Urinary bladder (tissue), 4 donors: ENCODE data around the gene PRKG1. TPM values are rescaled to one million over a fixed set of nuclear protein-coding genes. Genes with fewer than 3 reads are reported as not detected.
"Not testable (repeated sequence)": the region's sequence is repeated elsewhere in the genome, so short reads cannot be mapped to it uniquely, and the experiment has no call there.

Experiments used
- DNase-seq: peaks from one replicate; pipeline ENCODE4 v3.0.0-alpha.2; 2015; ENCODE audit errors: extremely low spot score
- H3K27ac ChIP-seq: one replicate; pipeline ENCODE4 v1.5.1; 2013; ENCODE audit warnings: low read depth, mild to moderate bottlenecking, moderate library complexity
- H3K36me3 ChIP-seq: one replicate; pipeline ENCODE4 v1.6.1; 2013; ENCODE audit warnings: mild to moderate bottlenecking, moderate library complexity; ENCODE audit not compliant: insufficient read depth
- H3K4me1 ChIP-seq: one replicate; pipeline ENCODE4 v1.6.1; 2013; ENCODE audit warnings: mild to moderate bottlenecking, moderate library complexity; ENCODE audit not compliant: insufficient read depth
- H3K4me3 ChIP-seq: one replicate; pipeline ENCODE4 v1.5.1; 2013; ENCODE audit warnings: low read depth, low read length
- WGBS: extraction: QIAGEN DNeasy Blood & Tissue Kit; methylation state at CpG from one replicate; pipeline ENCODE4 v1.1.7; 2013; 5-methylcytosine and 5-hydroxymethylcytosine counted together
- polyA plus RNA-seq: library from polyadenylated mRNA; stranded (reverse); fragments of 200-250 nt; gene quantifications from one replicate; pipeline ENCODE4 v1.2.3, GENCODE V29; 2013
- total RNA-seq: library from RNA; depleted of rRNA; stranded (reverse); fragments of >200 nt; gene quantifications from one replicate; pipeline ENCODE4 v1.2.3, GENCODE V29; 2014
- donor health status: healthy with polysubstance abuse.
- donor health status: healthy.

The PRKG1 gene
- total and polyA plus RNA-seq, 2 donors: 17.1 to 126 TPM

- 57% methylated on average over 4 of the region's 4 CpGs for WGBS
- DNase-seq: no peak
- Histone ChIP-seq H3K4me3 (no peak overlapping the region), H3K36me3 (no peaks in the 10 kb centered on the region), H3K27ac (no peak overlapping the region), H3K4me1 (no peaks in the 10 kb centered on the region)
These were observed 456.3 kb downstream of the PRKG1 start for GRCh38 chr10:51530541-51530940.

- WGBS: 96% methylated on average over 4 of the region's 4 CpGs
These were observed 457.8 kb downstream of the PRKG1 start for GRCh38 chr10:51532044-51532443.

DNA sequence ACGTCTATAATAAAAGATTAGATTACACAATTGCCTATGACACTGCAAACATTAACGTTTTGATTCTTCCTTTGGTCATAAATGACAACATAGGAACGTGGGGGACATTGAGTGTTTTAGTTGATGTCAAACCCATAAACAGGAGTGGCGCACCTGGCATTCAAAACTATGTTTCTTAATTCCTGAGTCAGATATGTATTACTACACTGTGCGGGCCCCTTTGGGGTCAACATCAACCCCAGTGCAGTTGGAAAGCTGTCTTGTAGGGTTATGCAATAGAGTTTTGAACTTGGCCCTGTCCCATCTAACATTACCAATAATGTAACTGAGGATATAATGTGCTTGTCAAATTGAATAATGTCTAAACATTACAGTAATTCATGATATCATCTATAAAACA is 468.6 kb downstream of the PRKG1 start:
- H3K4me1 ChIP-seq: no peaks in the 10 kb centered on the region
- no peak overlapping the region for H3K4me3 ChIP-seq
- no peak for DNase-seq
- no peaks in the 10 kb centered on the region for H3K36me3 ChIP-seq
- WGBS: 82% methylated on average over 5 of the region's 5 CpGs
- H3K27ac ChIP-seq: no peak overlapping the region

More at GRCh38 chr10:51532044-51532443, 457.8 kb downstream of the PRKG1 start:
- no peak overlapping the region for H3K27ac ChIP-seq
- no peak overlapping the region for H3K4me3 ChIP-seq
- H3K4me1 ChIP-seq: no peaks in the 10 kb centered on the region
- DNase-seq: no peak
- H3K36me3 ChIP-seq: no peaks in the 10 kb centered on the region

- Histone ChIP-seq H3K36me3 (no peaks in the 10 kb centered on the region), H3K4me1 (no peaks in the 10 kb centered on the region), H3K4me3 (no peak overlapping the region), H3K27ac (no peak overlapping the region)
- 77% methylated on average over 1 of the region's 1 CpG for WGBS
- DNase-seq: no peak
These were observed 470.6 kb downstream of the PRKG1 start for GRCh38 chr10:51544933-51545332.

- no peak for DNase-seq
- Histone ChIP-seq H3K4me3 (no peak overlapping the region), H3K36me3 (no peaks in the 10 kb centered on the region), H3K4me1 (no peaks in the 10 kb centered on the region), H3K27ac (no peak overlapping the region)
- WGBS: 46% methylated on average over 2 of the region's 2 CpGs
These were observed 473.7 kb downstream of the PRKG1 start for GRCh38 chr10:51547941-51548340.

GRCh38 chr10:51552879-51553278 is 478.6 kb downstream of the PRKG1 start:
- H3K36me3 ChIP-seq: no peaks in the 10 kb centered on the region
- no peaks in the 10 kb centered on the region for H3K4me1 ChIP-seq
- no peak overlapping the region for H3K4me3 ChIP-seq
- DNase-seq: no peak
- H3K27ac ChIP-seq: no peak overlapping the region

DNA sequence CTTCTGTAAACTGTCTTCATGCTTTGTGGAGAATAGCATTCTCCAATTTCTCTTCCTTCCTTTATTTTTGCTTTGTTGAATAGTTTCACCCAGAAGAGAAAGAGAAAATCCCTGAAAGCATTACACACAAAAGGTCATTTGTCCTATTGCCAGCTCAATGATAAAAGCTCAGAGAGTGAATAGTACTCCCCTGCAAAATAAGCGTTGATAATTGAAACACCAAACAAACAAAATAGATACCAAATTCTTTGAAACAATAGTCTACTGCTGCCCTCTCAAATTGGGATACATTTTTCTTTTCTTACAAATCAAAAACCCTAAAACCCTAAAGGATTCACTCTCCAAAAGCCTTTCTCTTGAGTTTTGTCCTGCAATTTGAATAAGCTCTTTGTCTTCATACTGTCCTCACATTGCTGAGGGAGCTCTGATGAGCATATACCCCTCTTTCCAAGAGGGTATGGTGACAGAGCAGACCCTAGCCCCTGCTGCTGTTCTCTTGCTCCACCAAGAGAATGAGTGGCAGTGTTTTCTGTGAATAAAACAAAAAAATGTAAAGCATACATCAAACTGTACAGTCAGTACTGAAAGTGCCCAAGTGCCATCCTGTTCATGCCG is 490.7 kb downstream of the PRKG1 start:
- Histone ChIP-seq H3K27ac (no peak overlapping the region), H3K36me3 (no peaks in the 10 kb centered on the region), H3K4me1 (no peaks in the 10 kb centered on the region), H3K4me3 (no peak overlapping the region)
- no peak for DNase-seq
- 86% methylated on average over 2 of the region's 2 CpGs for WGBS

- WGBS: 78% methylated on average over 3 of the region's 3 CpGs
- H3K4me3 ChIP-seq: no peak overlapping the region
- no peak overlapping the region for H3K27ac ChIP-seq
- no peak for DNase-seq
- H3K4me1 ChIP-seq: no peaks in the 10 kb centered on the region
- H3K36me3 ChIP-seq: no peaks in the 10 kb centered on the region
These were observed 493.0 kb downstream of the PRKG1 start for GRCh38 chr10:51567271-51567670.

DNA sequence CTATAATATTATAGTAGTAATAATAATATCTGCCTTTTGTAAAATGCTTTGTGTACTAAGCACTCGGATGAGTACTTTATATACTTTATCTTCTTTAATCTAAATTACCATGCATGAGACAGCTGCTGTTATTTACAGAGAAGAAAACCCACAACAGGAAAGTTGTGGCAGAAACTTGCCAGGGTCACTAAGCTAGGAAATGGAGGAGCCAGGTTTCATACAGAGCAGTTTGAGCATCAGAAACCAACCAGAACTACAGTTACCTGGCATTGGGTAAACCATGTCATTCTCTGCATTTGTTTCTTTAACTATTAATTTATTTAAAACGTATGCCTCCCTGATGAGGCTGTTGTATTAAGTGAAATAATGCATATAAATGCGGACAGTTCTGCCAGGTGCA is 495.2 kb downstream of the PRKG1 start:
- no peak for DNase-seq
- Histone ChIP-seq H3K27ac (no peak overlapping the region), H3K4me1 (no peaks in the 10 kb centered on the region), H3K36me3 (no peaks in the 10 kb centered on the region), H3K4me3 (no peak overlapping the region)
- 88% methylated on average over 3 of the region's 3 CpGs for WGBS

DNA sequence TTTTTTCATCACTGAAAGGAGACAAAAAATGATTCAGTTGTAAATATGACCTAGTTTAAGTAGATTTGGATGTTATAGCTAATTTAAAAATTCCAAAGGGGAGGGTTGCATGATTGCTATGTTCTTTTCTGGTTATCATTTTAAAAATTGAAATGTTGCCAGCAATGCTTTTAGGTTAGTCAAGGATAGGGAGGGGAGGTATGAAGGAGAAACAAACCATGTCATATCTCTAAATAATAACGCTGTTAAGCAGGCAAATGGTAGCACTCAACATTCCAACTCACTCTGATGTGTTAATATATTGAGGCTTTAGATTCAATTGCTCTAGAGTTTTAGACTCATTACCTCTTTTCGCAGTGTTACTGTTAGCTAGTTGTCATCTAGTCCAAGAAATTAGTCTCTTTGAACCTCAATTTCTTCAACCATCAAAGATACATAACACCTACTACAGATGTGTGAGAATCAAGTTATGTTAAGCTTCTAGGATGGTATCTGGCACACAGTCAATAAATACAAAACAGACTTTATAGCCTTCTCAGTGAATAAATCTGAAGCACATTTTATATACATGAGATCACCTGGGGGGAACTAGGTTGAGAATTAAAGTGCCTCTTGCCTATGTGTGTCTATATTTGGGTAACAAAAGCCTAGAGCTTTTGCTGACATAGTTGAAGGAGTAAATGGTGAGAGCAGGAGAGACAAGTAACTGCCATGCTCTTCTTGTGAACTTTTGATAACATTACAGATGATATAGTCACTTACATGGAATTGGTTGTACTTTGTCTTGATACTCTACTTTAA is 500.2 kb downstream of the PRKG1 start:
- no peaks in the 10 kb centered on the region for H3K36me3 ChIP-seq
- DNase-seq: peak; percentile 17
- no peak overlapping the region for H3K4me3 ChIP-seq
- H3K27ac ChIP-seq: no peak overlapping the region
- no peaks in the 10 kb centered on the region for H3K4me1 ChIP-seq
- 75% methylated on average over 2 of the region's 2 CpGs for WGBS

- not testable (repeated sequence) for DNase-seq, H3K27ac ChIP-seq, H3K4me3 ChIP-seq, H3K4me1 ChIP-seq, H3K36me3 ChIP-seq
- 86% methylated on average over 6 of the region's 6 CpGs for WGBS
These were observed 506.9 kb downstream of the PRKG1 start for GRCh38 chr10:51581196-51581595.

DNA sequence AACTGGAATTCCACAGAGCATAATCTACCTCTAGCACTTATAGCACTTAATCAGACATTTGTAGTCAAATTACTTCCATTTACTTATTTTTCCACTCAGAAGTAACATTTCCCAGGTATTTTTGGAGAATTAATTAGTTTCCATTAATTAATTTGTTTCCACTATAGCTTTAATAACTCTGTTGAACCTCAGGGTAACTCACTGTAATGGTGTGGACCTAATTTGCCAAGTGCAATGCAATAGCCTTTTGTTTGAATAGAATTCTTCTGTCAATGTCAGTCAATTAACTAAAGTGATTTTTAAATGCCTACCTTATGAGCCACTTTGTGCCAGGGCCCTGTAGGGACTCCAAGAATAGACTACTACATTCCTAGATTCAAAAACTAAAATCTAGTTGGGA is 509.7 kb downstream of the PRKG1 start:
- DNase-seq: no peak
- no peak overlapping the region for H3K4me3 ChIP-seq
- H3K27ac ChIP-seq: no peak overlapping the region
- no peaks in the 10 kb centered on the region for H3K36me3 ChIP-seq
- H3K4me1 ChIP-seq: no peaks in the 10 kb centered on the region

GRCh38 chr10:51585742-51586141 is 511.5 kb downstream of the PRKG1 start:
- 76% methylated on average over 7 of the region's 7 CpGs for WGBS
- no peak overlapping the region for H3K27ac ChIP-seq

DNA sequence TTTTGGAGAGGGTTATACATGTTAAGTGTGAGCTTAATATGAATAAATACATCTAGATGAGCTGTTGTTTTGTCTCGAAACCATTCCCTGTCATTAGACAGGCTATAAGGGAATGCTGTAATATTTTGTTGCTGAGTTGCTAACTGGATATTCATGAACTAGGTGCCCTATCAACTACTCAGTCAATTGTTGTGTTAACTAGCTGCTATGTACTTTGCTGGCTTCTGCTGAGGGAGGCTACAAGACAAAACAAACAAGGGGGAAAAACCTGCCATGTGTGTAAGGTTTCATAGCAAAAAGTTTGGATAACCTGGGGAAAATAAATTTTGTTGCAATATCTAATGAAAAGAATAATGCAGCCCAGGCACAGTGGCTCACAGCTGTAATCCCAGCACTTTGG is 514.7 kb downstream of the PRKG1 start:
- no peaks in the 10 kb centered on the region for H3K4me1 ChIP-seq
- no peak overlapping the region for H3K27ac ChIP-seq
- WGBS: 86% methylated on average over 1 of the region's 1 CpG
- no peaks in the 10 kb centered on the region for H3K36me3 ChIP-seq
- no peak for DNase-seq
- no peak overlapping the region for H3K4me3 ChIP-seq

More at GRCh38 chr10:51585742-51586141, 511.5 kb downstream of the PRKG1 start:
- Histone ChIP-seq H3K36me3 (no peaks in the 10 kb centered on the region), H3K4me1 (no peaks in the 10 kb centered on the region), H3K4me3 (no peak overlapping the region)
- DNase-seq: no peak
